H54 (cell line): ENCODE measurements around the gene ZSWIM7.
A peak's percentile ranks its signal among the peaks of the same experiment; 100 is the strongest.

Experiments used
- DNase-seq: peaks from one replicate; pipeline ENCODE4 v3.0.0; 2011; ENCODE audit warnings: low spot score, mixed read lengths; ENCODE audit not compliant: insufficient read length
- FAIRE-seq: peaks from 3 replicates; lab custom pipeline; 2011; peaks lifted over from hg19 to GRCh38; lab: Jason Lieb, UNC
- POLR2A ChIP-seq: IDR thresholded peaks from 2 replicates; pipeline ENCODE4 v1.6.1; 2011; ENCODE audit warnings: low read depth, mild to moderate bottlenecking, low read length

ZSWIM7 gene, protein sequence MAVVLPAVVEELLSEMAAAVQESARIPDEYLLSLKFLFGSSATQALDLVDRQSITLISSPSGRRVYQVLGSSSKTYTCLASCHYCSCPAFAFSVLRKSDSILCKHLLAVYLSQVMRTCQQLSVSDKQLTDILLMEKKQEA

DNA sequence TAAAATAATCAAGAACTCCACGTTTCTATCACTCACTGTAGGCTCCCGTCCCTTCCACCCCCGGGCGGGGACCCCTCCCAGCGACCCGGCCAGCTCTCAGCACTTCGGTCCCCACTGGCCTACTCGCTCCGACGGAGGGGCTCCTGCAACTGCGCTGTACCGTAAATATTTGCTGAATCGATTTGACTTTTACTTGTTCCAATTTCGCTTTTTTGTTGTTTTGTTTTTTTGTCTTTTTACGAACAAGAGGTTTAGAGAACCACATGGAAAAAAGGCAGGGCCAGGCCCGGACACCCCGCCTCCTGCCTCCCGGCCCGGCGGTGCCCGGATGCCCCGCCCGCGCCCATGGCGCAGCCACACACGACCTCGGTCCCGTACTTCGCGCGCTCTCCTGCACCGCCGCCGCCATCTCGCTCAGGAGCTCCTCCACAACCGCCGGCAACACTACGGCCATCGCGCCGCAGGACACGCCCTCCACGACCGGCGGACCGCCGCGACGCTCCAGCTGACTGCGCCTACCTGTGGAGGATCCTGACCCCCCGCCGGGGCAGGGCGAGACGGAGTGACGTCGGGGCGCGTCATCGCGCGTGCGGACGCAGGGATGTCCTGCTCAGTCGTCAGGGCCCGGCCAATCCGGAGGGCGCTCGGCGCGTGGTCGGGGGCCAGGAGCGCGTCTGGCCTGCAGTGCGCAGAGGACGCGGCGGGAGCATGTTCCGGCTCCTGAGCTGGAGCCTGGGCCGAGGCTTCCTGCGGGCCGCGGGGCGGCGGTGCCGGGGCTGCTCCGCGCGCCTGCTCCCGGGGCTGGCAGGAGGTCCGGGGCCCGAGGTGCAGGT, at the start of gene ZSWIM7, which contains the start of gene TTC19:
Gene ZSWIM7 (minus strand): TSS at position 564 of the 833 bp plus-strand sequence. CDS start 110 bp downstream, at position 454.
Gene TTC19 (plus strand): TSS at position 684 of the 833 bp plus-strand sequence. CDS start 25 bp downstream, at position 709.
- peak; percentile 74 for FAIRE-seq
- peak; percentile 87; the same call in 1 of the 2 replicates for TF ChIP-seq POLR2A
- DNase-seq = peak; percentile 91

DNA sequence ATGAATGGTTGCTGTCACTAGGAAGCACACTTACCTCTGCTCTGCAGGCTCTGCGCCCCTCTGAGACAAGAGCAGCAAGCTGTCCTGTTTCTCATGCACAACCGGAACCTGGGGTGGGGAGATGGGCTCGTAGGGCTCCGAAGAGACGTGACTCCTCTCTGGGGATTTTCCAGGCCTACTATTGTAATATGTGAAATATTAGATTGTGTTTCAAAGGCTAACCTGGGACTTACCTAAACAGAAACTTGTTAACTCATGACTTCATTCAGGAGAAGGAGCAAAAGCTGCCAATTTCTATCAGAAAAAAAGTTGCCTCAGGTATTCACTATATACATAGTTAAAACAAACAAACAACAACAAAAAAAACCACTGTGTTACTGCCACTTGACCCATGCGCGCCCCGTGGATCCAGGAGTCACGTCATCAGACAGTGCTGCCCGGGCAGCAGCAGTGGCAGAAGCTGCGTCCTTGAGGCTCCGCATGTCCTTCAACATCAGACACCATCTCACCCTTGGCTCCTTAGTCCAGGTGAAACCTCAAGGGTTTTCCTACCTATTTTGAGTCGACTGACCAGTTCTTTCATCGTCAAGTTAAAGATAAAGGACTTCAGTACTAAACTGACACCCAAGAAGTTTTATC, 49.4 kb upstream of the ZSWIM7 start:
- FAIRE-seq (no peak), DNase-seq (no peak)
- TF ChIP-seq POLR2A = no peak

DNA sequence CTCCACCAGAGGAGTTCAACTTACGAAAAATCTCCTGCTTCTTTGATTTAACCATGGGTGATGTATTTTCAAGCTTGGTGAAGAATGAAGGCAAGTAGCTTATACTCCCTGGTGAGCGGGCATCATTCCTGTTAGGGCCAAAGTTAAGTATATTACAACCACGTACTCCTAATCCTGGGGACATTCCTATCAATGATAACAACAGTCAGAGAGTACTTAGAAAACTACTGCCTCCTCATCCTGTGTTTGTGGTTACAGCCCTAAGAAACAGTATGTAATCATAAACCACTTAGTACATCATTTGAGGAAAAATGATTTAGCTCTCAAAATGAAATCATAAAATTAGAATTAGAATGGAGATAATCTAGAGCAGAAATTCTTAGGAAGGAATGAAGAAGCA, 47.5 kb upstream of the ZSWIM7 start:
- DNase-seq (no peak), FAIRE-seq (no peak)
- TF ChIP-seq POLR2A = no peak

DNA sequence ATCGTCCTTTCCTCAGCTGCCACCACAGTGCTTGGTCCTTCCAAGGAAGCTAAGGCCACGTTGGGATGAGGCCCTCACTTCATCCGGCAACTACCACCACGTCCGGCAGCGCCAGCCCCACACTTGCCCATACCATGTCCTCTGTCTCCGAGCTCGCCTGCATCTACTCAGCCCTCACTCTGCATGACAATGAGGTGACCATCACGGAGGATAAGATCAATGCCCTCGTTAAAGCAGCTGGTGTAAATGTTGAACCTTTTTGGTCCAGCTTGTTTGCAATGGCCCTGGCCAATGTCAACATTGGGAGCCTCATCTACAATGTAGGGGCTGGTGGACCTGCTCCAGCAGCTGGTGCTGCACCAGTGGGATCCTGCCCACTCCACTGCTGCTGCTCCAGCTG, 45.0 kb upstream of the ZSWIM7 start:
- FAIRE-seq (no peak), DNase-seq (no peak)
- TF ChIP-seq POLR2A = no peak

DNA sequence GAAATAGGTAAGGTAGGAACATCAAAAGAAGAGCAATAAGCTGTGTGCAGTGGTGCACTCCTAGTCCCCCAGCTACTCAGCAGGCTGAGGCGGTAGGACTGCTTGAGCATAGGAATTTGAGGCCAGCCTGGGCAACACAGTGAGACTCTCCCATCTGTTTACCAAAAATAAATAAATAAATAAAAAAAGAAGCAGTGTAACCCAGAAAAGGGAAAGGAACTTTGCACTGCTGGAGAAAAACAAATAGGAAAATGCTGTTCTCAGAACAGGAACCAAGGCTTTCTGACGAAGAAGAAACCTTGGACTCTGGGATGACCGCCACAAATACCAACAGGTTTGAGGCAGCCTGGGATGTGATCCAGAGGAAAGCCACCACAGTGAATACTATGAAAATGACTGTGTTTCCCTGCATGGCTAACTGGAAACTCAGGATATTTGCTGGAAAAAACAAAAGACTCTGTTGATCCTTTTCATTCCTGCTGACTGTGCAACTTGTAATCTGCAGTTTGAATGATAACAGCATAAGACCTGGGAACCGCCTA, 41.3 kb upstream of the ZSWIM7 start:
- no peak for DNase-seq
- TF ChIP-seq POLR2A = no peak
- FAIRE-seq = no peak

DNA sequence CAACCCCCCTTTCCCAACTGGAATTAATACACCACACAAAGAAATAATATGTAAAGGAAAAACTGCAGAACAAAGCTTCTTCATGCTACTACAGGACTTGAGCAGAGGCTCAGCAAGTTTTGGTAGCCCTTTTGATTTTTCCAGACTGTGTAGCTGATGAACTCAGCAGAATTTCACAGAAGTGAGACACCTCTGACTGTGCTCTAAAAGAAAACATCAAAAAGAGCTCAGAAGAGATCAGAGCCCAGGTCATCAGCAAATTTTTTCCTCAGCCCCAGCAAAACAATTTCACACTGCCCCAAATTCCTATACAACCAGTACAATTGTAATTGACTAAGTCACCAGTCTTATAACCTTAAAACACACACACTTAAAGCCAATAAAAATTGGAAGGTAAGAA, 38.1 kb upstream of the ZSWIM7 start:
- DNase-seq (no peak), FAIRE-seq (peak; percentile 71)
- no peak for TF ChIP-seq POLR2A

DNA sequence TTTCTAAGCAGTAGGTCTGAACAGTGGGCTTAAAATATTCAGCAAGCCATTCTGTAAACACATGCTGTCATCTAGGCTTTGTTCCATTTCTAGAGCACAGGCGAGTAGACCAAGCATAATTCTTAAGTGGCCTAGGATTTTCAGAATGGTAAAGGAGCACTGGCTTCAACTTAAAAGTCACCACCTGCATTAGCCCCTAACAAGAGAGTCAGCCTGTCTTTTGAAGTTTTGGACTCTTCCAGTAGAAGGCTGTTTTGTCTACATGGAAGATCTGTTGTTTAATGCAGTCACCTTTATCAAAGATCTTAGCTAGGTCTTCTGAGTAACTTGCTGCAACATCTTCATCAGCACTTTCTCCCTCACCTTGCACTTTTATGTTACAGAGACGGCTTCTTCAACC, 36.8 kb upstream of the ZSWIM7 start:
- FAIRE-seq (no peak), DNase-seq (no peak)
- TF ChIP-seq POLR2A = no peak

DNA sequence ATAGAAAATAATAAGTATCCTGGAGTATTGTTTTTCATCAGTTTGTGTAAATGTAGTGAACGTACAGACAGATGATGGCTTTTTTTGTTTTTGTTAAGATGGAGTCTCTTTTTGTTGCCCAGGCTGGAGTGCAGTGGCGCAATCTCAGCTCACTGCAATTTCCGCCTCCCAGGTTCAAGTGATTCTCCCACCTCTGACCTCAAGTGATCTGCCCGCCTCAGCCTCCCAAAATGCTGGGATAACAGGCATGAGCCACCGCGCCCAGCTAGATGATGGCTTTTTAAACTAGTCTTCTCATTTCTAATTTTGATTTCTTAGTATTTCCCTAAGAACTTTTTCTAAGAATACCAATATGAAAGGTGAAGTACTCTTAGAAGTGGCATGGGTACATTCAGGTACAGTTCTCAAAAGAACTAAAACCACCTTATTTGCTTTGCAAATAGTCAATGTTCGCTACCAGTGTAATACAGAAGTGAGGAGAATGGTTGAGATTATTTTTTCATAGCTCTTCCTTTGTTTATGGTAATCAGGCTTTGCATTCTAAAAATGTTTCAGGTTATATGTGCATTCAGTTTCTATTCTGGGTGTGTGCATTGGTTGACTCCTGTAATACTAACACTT, 34.3 kb upstream of the ZSWIM7 start:
- DNase-seq (no peak), FAIRE-seq (no peak)
- TF ChIP-seq POLR2A = no peak

DNA sequence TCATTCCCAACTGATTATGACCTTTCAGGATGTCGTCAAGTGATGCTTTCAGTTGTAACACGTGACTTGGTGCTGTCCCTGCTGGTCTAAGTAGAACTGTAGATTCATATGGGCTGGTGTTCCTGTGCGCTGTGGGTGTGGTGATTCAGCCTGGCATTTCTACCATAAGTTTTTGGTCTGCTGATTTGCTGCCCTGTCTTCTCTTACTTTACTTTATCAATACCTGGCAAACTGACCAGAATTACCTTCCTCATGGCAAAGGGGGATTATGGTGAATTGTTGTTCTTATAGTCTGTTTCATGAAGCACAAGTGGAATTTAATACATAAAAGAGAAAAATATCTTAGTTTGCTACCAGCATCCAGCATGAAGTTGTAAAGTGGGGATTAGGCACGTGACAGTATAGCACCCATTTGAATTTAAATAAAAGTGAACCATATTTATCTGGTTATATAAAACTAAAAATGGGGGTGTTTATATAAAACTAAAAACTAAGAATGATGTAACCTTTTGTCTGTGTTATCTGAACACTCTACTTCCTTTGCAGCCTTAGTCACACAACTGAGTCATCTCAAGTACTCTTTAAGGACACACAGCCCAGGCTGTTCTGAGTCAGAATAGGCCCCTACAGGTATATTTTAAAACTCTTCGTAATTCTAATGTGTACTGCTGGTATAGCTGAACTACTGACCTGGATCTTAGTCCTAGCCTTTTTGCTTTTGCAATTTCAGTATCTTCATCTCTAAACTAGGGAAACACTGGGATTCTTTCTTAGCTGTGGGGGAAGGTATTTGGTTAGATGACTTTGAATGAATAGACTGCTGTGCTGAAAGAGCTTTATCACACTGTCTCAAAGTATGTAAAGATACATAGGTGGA, 28.4 kb upstream of the ZSWIM7 start:
- peak; percentile 98 for FAIRE-seq

DNA sequence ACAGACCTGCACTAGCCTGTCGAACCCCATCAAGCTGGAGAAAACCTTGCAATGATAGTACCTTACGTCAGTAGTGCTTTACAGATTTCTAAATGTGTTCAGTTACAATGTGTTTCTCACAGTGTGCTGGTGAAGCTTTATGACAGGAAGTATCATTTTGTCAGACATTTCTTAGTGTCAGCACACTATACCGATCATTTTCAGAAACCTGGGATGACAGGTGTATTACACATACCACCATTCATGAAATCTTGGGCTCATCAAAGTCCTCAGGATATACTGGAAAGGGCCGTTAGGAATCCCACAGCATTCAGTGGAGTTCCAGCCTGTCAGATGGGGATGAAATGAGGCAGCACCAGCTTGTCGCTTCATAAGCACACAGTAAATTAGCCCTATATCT, 27.4 kb upstream of the ZSWIM7 start:
- DNase-seq = no peak
- FAIRE-seq = peak; percentile 57
- no peak for TF ChIP-seq POLR2A

More for the DNA sequence above, 28.4 kb upstream of the ZSWIM7 start:
- no peak for TF ChIP-seq POLR2A
- peak; percentile 45 for DNase-seq

DNA sequence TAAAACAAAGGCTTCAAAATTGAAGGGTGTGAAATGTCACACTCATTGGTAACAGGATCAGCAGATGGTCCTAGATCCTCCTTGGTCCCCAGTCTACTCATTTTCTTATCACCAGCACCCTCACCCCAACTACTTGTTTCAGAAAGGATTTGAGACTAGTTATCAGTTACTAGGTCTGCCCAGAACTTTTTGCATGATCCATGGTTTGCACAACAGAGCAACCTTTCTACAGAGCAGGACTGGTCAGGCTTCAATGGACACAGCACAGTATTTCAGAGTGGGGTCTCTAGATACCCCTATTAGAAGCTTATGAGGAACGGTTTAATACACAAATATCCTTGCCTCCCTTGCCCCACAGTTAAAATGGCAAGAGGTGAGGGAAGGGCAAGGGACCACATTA, 25.7 kb upstream of the ZSWIM7 start:
- FAIRE-seq = no peak
- TF ChIP-seq POLR2A = no peak
- no peak for DNase-seq

DNA sequence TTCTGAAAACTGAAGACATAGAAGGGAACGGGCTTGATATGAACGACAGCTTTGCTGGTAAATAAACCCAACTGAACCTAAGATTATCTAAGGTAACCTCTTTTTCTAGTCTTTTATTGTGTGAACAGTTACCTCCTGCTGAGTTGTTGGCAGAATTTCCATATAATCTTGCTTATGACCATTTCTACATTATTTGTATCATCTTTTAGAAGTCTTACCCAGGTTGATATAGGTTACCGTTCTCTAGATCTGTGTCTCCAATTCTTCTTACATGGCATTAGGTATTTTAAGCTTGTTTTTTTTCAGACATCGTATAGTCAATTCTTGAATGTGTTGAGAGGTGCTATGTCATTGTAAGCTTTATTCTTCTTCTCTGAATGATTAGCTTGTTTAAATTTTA, 24.4 kb upstream of the ZSWIM7 start:
- FAIRE-seq = no peak
- no peak for DNase-seq
- no peak for TF ChIP-seq POLR2A

DNA sequence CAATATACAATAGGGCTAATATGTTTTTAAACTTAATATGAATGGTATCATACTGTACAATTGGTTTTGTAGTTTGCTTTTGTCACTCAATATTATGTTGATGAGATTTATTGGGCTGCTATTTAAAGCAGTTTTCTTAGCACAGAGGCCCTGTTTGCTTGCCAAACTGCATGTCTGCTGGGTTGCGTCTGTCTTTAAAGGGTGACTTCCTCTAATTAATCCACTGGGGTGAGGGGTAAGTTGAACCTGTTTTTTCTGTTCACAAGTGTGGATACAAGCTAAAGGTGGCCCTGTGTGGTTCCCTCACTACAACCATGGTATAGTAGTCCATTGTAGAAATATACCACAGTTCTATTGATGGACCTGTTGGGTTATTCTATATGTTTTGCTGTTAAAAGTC, 19.8 kb upstream of the ZSWIM7 start:
- FAIRE-seq (no peak), DNase-seq (no peak)
- TF ChIP-seq POLR2A = no peak
